HS-27A (cell line): ENCODE data around the gene TUBA4B.
"Not testable (repeated sequence)": the region's sequence is repeated elsewhere in the genome, so short reads cannot be mapped to it uniquely, and the experiment has no call there.

Source experiments
- DNase-seq: peaks from one replicate; pipeline ENCODE4 v3.0.0-alpha.2; 2012; ENCODE audit warnings: low read depth, missing footprints

Gene TUBA4B

DNA sequence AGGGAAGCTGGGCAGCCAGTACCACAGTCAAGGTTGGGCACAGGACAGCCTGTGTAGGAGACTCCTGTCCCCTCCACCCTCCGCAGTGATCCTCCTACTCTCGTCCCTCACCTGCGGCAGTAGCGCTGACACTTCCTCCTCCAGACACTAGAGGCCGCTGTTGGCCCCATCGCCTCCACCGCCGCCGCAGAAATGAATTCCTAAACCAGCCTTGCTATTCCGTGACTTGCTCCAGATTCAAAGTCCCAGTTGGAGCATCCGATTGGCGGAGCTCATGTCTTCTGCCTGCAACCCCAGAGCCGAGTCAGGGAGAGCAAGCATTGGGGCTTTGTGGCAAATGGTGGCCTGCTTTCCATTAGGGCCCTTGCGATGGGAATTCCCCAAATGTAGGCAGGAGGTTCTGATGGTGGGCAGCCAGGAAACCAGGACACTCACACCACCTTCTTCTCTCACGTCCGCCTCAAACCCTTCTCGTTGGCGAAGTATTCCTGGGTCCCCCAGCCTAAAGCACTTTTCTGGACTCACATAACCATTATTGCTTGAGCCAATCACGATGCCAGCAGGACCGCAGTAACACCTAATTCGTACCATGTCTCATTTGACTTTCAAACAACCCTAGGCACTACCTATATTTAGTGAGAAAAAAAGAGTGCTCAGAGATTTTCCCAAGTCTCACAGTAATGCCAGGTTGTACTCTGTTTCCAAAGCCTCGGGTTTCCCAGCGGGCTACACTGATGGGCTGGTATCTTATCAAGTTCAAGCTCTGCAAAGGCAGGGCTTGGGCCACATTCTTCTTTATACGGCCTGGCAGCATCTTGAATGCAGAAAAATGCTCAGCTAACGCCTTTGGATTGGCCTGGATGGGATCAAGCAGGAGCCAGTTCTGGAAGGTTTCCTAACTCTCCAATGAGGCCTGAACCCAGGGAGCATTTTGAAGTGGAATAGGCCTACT lies 24.9 kb downstream of the TUBA4B start:
- DNase-seq: no peak

DNA sequence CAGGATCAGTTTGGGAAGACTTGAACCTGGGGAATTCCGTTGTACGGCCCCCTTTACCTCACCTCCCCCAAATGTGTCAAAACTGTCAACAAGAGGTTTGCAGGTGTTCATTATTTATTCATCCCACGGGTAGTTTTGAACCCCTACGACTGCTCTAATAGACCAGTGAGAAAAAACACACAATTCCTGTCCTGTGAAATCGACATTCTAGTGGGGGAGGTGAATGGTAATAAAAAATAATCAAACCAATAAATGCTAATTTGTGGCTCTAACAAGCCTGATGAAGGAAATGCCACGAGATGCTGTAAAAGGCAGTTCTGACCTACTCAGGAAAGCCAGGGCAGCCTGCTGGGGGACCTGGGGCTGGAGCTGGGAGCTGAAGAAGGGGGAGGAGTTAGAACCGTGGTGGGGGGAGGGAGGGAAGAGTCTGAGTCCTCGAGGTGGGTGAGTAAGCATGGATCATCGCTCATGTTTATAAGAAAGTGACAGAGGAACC lies 25.7 kb downstream of the TUBA4B start:
- no peak for DNase-seq

DNA sequence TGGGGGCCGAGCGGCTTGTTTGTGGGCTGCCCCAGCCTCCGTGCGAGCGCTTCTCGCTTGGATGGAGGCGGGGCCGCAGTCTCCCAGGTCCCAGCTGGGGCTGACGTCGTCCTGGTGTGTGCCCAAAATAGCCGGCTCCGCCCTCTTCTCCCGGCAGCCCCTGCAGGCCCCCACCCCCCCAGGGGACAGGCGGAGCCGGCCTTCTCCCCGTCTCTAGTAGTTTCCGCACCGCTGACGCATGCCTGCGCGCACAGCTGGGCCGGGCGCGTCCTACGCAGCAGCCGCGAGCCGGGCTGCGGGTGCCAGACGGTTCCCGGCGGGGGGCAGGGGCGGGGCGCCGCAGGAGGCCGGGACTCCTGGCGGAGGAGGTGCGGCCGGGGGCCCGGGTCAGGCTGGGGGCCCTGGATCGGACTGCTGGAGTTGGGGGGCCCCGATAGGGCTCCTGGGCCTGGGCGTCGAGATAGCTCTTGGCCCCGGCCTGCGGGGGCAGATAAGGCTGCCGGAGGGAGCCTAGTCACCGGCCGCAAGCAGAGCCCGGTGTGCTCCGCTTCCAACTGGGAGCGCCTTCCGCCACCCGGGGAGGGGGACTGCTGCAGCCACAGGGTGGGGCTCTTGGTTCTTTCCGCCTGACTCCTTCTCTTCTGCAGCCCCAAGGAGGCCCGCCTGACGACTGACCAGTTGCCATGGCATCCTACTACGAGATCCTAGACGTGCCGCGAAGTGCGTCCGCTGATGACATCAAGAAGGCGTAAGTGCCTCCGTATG lies 26.3 kb downstream of the TUBA4B start, which contains the start of gene DNAJB2:
DNAJB2 (plus strand) TSS at position 216 of the 765 bp plus-strand sequence; CDS start at position 684, 468 bp downstream.
- peak; percentile 77 for DNase-seq

DNA sequence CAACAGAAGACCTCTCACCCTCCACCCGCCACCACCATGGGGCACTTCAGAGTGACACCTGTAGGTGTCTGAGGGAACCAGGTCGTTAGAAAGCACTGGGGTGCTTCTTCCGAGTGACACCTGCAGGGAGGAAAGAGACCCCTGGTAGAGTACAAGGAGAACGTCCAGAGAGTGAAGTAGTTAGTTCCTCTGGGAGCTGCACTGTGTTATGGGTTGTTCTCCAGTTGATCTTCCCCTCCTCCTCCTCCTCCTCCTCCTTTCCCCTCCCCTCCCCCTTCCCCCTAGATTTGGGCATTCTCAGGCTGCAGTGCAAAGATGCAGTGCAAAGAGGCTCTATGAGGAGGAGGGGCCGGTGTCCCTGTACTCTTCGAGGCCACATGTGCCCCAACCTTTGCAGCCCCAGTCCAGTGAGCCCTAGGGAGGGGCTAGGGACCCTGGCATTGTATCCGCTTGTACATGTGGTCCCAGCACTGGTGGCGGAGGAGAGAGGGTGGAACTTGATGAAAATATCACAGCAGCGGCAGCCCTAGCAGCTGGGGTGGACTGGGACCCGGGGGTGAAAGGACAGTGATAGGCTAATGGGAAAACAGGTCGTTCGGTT lies 27.0 kb downstream of the TUBA4B start:
- no peak for DNase-seq

DNA sequence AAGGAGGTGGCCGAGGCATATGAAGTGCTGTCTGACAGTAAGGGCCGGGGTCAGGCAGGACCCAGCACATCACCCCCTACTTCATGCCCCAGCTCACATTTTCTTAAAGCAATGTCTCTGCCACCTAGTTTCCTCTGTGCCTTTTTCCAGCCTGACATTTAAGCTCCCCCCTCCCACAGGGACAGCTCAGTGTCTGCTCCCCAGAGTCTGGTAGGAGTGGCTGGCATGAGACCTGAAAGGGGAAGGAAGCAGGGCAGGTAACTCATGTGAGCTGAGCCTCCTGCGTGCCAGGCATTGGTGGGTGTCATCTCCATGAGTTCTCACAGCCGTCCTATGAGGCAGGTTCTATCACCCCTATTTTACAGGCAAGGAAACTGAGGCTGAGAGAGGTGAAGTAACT lies 27.6 kb downstream of the TUBA4B start:
- DNase-seq: no peak

DNA sequence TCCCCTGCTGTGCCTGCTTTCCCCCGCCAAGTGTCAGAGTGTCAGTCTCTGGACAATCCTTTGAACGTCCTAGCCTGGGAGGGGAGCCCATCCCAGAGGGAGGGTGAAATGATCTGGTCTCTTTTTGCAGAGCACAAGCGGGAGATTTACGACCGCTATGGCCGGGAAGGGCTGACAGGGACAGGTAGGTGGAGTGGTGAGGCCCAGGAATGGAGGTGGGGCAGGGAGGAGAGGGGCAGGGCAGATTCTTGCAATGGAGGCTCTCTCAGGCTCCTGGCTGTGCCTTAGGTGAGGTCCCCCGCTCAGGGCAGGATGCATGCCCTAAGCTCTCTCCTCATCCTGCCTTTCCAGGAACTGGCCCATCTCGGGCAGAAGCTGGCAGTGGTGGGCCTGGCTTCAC lies 28.5 kb downstream of the TUBA4B start:
- DNase-seq: no peak

DNA sequence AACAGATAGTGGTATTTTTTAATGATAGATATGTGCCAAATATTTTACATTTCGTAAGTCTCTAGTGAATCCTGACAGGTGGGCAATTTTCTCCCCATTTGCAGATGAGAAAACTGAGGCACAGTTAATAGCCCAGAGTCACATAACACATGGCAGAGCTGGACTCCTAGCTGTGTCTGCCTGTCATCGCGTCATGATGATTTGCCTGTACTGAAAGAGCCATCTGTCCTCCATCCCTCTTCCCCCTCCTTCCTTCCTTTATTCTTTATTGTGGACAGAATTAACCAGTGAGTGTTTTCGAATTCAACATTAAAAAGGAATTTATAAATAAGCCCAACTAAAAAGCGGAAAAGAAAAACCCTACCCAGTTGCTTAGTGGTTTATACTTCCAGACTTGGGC lies 29.3 kb downstream of the TUBA4B start:
- no peak for DNase-seq

DNA sequence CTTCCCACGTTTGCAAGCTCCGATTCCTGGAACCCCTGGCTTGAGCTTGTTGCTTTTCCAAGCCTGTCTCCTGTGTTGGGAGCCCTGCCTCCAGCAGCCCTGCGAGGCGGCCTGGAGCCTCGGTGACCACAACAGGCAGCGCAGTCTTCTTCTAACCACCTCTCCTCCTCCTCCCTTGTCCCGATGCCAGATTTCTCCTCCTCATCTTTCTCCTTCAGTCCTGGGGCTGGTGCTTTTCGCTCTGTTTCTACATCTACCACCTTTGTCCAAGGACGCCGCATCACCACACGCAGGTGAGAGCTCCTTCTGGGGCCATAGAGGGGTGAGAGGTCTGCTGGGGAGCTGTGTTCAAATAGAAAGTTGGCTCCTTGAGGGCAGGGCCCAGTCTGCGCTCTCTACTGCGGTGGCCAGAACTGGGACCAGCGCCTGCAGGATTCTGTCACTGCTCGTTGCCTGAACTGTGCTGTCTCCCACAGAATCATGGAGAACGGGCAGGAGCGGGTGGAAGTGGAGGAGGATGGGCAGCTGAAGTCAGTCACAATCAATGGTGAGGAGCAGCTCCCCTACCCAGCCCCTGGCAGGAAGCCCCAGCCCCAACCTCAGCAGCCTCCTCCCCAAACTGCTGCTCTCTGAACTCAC lies 30.0 kb downstream of the TUBA4B start:
- no peak for DNase-seq

DNA sequence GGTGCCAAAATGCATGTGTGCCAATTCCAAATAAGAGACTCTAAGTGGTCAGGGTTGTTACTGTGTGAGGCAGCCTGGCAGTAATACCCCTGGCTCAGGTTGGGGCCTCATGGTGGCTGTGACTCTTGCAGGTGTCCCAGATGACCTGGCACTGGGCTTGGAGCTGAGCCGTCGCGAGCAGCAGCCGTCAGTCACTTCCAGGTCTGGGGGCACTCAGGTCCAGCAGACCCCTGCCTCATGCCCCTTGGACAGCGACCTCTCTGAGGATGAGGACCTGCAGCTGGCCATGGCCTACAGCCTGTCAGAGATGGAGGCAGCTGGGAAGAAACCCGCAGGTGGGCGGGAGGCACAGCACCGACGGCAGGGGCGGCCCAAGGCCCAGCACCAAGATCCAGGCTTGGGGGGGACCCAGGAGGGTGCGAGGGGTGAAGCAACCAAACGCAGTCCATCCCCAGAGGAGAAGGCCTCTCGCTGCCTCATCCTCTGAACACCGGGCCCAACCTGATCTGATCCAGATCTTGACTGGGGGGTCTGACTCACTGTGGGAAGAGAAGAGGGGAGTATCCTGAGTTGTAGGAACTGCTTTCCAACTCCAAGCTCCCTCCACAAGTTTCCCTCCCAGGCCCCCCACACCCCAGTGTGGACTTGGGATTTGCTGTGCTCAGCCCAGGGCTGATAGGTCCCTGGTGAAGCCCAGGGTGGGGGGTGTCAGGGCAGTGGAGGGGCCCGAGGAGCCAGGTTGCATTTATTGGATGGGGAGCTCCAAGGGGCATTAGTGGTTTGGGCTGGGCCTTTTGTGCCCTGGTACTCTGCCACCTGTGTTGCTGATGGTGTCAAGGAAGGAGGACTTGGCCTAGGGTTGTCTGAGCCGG lies 31.7 kb downstream of the TUBA4B start:
- DNase-seq: no peak

DNA sequence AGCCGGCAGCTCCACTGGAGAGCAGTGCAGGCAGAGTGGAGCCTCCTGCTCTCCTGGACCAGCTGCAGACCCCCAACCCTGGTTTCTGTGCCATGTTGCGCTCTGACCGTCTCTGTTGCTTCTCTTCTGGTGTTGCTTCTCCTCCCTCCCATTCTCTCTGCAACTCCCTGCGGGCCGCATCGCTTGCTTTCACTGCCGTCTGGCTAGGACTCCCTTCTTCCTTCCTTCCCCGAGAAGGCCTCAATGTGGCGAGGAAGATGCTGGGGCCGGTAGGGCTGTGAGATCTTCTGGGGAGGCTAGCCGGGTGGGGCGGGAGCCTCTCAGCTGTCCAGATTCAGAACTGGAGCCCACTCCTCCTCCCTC lies 32.3 kb downstream of the TUBA4B start:
- DNase-seq: no peak

DNA sequence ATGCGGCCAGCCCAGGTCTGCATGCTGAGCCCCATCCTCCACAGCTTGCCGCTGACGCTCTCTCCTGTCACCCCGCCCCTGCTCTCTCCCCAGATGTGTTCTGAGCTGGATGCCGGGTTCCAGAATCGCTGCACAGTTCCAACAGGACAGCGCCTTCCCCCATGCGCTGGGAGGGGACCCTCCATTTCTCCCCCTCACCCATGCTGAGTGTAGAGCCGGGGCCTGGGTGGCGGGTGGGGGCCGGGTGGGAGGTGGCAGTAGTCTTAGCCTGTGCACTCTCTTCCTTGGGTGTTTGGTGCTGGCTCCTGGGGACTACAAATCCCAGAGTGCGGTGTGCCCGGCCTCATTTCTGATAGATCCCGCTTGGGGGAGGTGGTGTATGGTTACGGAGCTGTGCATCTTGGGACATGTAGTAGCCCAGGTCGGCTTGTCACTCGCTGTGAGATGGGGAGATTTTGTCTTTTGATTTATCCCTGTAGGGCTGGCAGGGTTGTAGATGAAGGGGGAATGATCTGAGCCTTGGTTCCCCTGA lies 32.9 kb downstream of the TUBA4B start:
- DNase-seq: no peak

DNA sequence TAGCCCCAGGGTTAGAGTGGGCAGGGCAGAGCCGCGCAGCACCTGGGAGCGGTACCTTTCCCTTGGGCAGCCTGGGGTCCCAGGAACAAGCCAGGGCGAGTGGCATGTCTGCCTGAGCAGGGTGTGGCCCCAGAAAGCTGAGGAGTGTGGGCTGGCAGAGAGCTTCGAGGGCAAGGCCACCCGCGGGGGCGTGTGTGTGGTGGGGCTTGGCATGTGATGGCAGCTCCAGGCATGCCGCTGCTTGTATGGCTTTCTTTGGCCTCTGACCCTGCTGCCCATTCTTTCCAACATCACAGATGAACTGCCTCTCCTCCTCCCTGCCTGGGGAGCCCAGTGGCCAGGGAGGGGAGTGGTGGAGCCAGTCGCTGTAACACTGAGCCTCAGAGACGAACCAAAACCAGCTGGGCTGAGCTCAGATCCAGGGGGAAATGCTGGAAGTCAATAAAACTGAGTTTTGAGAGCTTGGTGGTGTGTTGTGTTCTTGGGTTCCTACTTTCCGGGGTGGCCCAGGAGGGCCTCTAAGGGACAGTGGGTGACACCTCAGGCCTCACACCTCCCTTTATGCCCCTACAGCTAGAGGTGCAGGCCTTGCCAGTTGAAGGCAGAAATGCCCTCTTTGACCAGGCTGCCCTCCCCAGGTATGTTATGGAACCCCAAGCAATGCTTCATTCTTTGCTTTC lies 33.5 kb downstream of the TUBA4B start:
- no peak for DNase-seq

DNA sequence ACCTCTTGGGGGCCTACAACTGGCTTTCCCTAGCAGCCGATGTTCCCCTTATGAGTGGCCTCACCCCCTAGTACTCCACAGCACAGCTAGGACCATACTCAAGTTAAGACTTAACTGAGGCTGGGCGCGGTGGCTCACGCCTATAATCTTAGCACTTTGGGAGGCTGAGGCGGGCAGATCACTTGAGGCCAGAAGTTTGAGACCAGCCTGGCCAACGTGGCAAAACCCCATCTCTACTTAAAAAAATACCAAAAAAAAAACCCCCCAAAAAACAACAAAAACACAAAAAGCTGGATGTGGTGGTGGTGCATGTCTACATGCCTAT lies 34.0 kb downstream of the TUBA4B start:
- not testable (repeated sequence) for DNase-seq

DNA sequence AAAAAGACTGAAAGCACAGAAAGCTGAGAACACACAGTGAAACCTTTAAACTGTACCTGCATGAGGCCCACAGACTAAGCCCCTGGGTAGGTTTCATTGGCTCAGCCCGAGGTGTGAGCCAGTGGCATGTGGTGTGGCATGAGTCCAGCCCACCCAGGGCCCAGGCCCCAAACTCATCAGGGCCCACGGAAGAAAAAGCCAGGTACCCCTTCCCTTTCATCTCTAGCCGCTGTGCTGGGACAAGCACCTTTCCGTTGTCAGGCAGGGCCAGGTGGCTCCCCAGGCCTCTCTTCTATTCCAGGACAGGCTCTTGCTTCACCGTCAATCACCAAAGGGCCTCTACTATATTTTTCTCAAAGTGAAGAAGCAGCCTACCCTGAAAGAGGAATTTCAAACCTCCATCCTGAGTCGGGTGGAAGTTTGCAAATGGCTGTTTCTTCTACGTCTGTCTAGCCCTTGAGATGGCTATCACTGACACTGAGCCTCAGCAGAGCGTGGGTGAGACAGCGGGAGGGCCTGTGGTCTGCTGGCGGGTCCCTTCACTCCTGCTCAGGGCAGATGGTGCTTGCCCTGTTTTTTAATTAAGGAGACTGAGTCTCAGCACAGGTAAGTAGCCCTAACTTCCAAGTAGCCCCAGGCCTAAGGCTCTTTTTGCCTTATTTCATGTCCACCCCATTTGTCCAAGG lies 34.7 kb downstream of the TUBA4B start:
- DNase-seq: no peak

DNA sequence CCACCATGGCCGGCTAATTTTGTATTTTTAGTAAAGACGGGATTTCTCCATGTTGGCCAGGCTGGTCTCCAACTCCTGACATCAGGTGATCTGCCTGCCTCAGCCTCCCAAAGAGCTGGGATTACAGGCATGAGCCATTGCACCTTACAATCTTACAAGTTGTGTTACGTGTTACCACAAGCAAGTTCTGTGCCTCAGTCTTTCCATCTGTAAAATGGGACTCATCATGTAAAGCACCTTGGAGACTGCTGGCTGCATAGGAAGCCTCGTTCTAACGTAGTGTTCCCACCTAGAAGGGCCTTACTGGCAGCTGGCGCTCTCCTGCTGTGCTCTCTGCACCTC lies 36.1 kb downstream of the TUBA4B start:
- DNase-seq: no peak

DNA sequence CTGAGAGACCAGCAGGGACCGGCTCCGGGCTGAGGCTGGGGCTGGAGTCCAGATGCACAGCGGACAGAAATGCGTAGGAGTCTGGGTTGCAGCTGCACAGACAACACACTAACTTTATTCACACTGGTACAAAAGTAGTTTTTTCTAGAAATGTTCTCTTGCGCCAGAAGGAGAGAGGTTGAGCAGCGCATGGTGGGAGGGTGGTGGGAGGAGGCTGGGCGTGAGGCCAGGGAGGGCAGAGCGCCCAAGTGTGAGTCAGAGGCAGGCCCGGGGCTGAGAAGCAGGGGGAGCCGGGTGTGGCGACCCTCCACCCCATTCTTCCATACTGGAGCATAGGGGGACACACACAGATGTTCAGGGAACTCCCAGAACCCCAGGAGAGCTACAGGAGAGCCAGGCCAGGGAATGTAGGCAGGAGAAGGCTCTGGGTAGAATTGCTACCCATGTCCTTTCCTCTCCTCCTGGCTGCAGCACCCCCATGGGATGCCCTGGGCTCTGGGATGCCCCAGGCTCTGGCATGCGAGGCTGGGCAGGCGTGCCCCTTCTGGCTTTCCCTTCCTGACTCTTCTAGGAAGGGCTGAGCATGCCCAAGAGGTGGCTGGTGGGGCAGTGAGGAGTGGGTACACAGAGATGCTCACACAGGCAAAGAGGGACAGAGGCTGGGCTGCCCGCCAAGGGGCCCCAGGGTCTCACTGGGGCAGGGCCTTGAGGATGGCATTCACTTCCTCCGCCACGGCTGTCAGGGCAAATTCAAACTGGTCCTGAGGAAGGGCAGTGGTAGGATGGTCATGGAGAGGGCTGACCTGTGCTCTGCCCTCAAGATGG lies 36.7 kb downstream of the TUBA4B start:
- DNase-seq: no peak

DNA sequence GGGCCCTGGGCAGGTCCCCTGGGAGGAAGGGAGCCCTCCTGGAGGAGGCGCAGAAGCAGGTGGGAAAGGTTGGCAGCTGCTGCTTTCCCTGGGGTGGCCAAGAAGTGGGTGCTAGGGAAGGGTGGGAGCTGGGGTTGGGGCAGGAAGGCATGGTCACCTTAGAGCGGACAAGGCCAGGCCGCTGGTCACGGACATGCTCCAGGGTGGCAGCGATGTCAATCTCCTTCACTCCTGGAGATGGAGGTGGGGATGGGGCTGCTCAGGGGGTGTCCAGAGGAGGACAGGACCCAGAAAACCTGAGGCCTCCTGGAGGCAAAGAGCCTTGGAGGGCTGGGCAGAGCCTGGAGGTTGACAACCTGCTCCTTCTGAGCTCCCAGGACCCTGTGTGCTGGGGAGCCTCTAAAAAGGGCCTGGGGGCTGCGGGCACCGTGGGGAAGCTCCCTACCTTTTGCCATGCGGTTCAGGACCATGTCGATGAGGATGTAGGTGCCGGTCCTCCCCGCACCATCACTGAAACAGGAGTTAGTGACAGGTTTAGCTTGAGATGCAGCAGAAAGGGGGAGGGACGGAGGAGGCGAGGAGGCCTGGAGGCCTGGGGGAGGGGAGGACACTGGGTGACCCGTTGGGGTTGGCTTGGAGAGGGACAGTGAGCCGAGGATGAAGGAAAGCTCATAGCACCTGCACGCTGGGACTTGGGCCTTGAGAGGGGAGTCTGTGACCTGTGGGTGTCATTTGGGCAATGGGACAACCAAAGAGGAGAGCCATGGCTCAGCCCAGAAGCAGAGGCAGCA lies 37.5 kb downstream of the TUBA4B start:
- no peak for DNase-seq

DNA sequence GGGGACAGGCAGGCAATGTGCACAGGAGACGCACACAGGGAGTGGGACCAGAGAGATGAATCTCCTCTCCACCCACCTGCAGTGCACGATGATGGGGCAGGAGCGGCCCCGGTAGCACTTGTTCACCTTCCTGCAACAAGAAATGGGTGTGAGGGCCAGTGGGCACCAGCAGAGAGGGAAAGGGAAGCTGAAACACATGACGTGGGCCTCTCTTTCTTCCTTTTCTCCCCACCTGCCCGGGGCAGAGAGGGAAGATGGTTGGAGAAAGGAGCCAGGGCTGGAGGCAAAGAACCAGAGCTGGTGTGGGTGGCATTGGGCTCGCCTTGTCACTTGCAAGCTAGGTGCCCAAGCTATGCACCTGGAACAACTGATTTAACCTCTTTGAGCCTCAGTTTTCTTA lies 38.4 kb downstream of the TUBA4B start:
- no peak for DNase-seq
